Measurements from ENCODE around the gene MAT1A. TPM values are rescaled to one million over a fixed set of nuclear protein-coding genes. Genes with fewer than 3 reads are reported as not detected.

Gene MAT1A
- total and polyA plus RNA-seq, 2 of the 8 experiments (the other 6 are each of a cell fraction or from before 2014, with no cell fraction given), result 4.1 to 6.4 TPM

GRCh38 chr10:80261316-80262030 is 28.0 kb downstream of the MAT1A start:
- no peak overlapping the region for H4K5ac ChIP-seq (ENCODE audit: insufficient read length, low read depth, low read length)
- no peak overlapping the region for H3K4ac ChIP-seq (replicated peaks; ENCODE audit: insufficient read length, low read depth, low read length)
- no peaks in the 10 kb centered on the region for H3K23me2 ChIP-seq (ENCODE audit: low read depth, low read length)
- no peak overlapping the region for H3K4me3 ChIP-seq (ENCODE audit: extremely low read depth in 1 of 4, insufficient read depth in 2 of 4, low read depth in 3 of 4, low read length in 4 of 4)
- no peaks in the 10 kb centered on the region for H4K20me1 ChIP-seq (replicated peaks in 1 of 2; ENCODE audit: control insufficient read depth in 1 of 2, insufficient read depth in 2 of 2, low read length in 2 of 2)
- ChIA-PET POLR2A (ENCODE audit: partially characterized antibody) (interaction anchor here (0.8 kb wide), 1 partner anchor 95 kb away, joined by 4 read pairs; the partner anchor contains the start of genes DYDC1 and DYDC2), CTCF (ENCODE audit: partially characterized antibody) (interaction anchor here (0.5 to 2.6 kb wide), 48 partner anchors 8 to 684 kb away, joined by 3 to 16 read pairs (median 4); partner anchors contain the start of genes DYDC1, DYDC2 and MAT1A)
- H3K23ac ChIP-seq (ENCODE audit: insufficient read length), result no peak overlapping the region
- H3K9me3 ChIP-seq (ENCODE audit: insufficient read depth in 2 of 2, low read depth in 1 of 2, low read length in 1 of 2), result 0 out of 4 replicates have a peak, but pooled peaks cover 3 to 4% of the 10 kb centered on the region in 2 experiments
- no peaks in the 10 kb centered on the region for H3K27me3 ChIP-seq (replicated peaks in 1 of 4; ENCODE audit: control insufficient read depth in 3 of 4, extremely low read depth in 1 of 4, insufficient read depth in 3 of 4, low read length in 3 of 4)
- H2BK5ac ChIP-seq (ENCODE audit: low read depth, low read length), result no peak overlapping the region
- FAIRE-seq, result no peak
- H3K9ac ChIP-seq (replicated peaks in 1 of 4; ENCODE audit: extremely low read depth in 1 of 4, low read depth in 3 of 4, low read length in 3 of 4), result no peak overlapping the region
- H2BK15ac ChIP-seq (ENCODE audit: low read length), result no peak overlapping the region; the same call in 1 of the 2 replicates
- no peaks in the 10 kb centered on the region for H3K79me2 ChIP-seq (ENCODE audit: control insufficient read depth in 1 of 2, insufficient read depth in 2 of 2, low read length in 2 of 2)
- H2AK5ac ChIP-seq (ENCODE audit: low read depth, low read length), result no peak overlapping the region
- no peak for DNase-seq (ENCODE audit: low read depth in 1 of 2, low spot score in 2 of 2)
- no peak overlapping the region for H2BK12ac ChIP-seq (ENCODE audit: low read depth, low read length)
- no peak overlapping the region for H2AFZ ChIP-seq (ENCODE audit: low read length)
- no peak overlapping the region for H3K27ac ChIP-seq (ENCODE audit: low read depth, low read length)
- H3K56ac ChIP-seq (replicated peaks; ENCODE audit: insufficient read length, low read depth, low read length), result no peak overlapping the region
- H3K14ac ChIP-seq (ENCODE audit: insufficient read length), result no peak overlapping the region
- peaks cover 0 to 15% (median 6%) of the 10 kb centered on the region in 4 experiments; a peak in 3 of 7 replicates for H3K4me1 ChIP-seq (replicated peaks in 1 of 4; ENCODE audit: control insufficient read depth in 3 of 4, insufficient read depth in 4 of 4, low read length in 3 of 4)
- H3K4me2 ChIP-seq (ENCODE audit: insufficient read depth in 1 of 2, low read depth in 2 of 2, low read length in 2 of 2), result no peak overlapping the region
- no peaks in the 10 kb centered on the region for H3K79me1 ChIP-seq (ENCODE audit: low read depth, low read length)
- no peak overlapping the region for H3K18ac ChIP-seq (ENCODE audit: extremely low read depth, low read length)
- no peak overlapping the region for H2BK120ac ChIP-seq (replicated peaks; ENCODE audit: low read depth, low read length)
- H4K91ac ChIP-seq (replicated peaks; ENCODE audit: insufficient read length, low read length), result no peak overlapping the region
- no peaks in the 10 kb centered on the region for H3K36me3 ChIP-seq (ENCODE audit: control insufficient read depth in 2 of 4, insufficient read depth in 4 of 4, low read length in 3 of 4)
- H4K8ac ChIP-seq (ENCODE audit: extremely low read depth, insufficient read depth, low read length), result no peak overlapping the region
- no peak overlapping the region for H2BK20ac ChIP-seq (ENCODE audit: low read length)
- 91% methylated on average over 6 of the region's 6 CpGs; no CpG with 5 or more reads in 1 of the 2 experiments for WGBS, 2 experiments (ENCODE audit: extremely low coverage in 1 of 2, insufficient coverage in 1 of 2, insufficient read length in 1 of 2, insufficient replicate concordance in 2 of 2, low coverage in 1 of 2, low lambda C conversion rate in 2 of 2, missing lambda C conversion rate in 1 of 2)
- no peak for TF ChIP-seq TEAD4 (IDR thresholded peaks at IDR 0.05; ENCODE audit: low read depth, low read length)
- no peak for TF ChIP-seq PHF8 (conservative IDR thresholded peaks at IDR 0.05; ENCODE audit: low read depth, low read length)
- no peak for TF ChIP-seq BCL11A (IDR thresholded peaks at IDR 0.05; ENCODE audit: low read depth in 2 of 2, low read length in 2 of 2)
- TF ChIP-seq SRF (IDR thresholded peaks at IDR 0.05; ENCODE audit: low read depth, low read length), result no peak
- TF ChIP-seq EP300 (IDR thresholded peaks at IDR 0.05; ENCODE audit: borderline replicate concordance in 1 of 2, low read depth in 2 of 2, low read length in 2 of 2), result no peak
- no peak for TF ChIP-seq HDAC2 (IDR thresholded peaks at IDR 0.05; ENCODE audit: borderline replicate concordance in 1 of 2, low read depth in 2 of 2, low read length in 2 of 2)
- no peak for TF ChIP-seq KDM5A (IDR thresholded peaks at IDR 0.05; ENCODE audit: low read length)
- no peak for TF ChIP-seq SIX5 (IDR thresholded peaks at IDR 0.05; ENCODE audit: low read depth, low read length)
- TF ChIP-seq SIRT6 (IDR thresholded peaks at IDR 0.05; ENCODE audit: low read length), result no peak
- TF ChIP-seq KDM1A (IDR thresholded peaks at IDR 0.05; ENCODE audit: borderline replicate concordance, low read length), result no peak
- TF ChIP-seq USF2 (IDR thresholded peaks at IDR 0.05; ENCODE audit: low read length), result no peak
